Neural progenitor cell (in vitro differentiated cells): ENCODE measurements around the gene FAT3. TPM values are rescaled to one million over a fixed set of nuclear protein-coding genes. Genes with fewer than 3 reads are reported as not detected.

ENCODE experiments used
- DNase-seq: peaks from one replicate; pipeline ENCODE4 v3.0.0-alpha.2; 2016; ENCODE audit warnings: low spot score
- H2AFZ ChIP-seq: fragments of 200-600 bp; sonication (generic); replicated peaks from 2 replicates; pipeline ENCODE4 v1.6.1; 2016; ENCODE audit warnings: antibody characterized with exemption
- H3F3A ChIP-seq: fragments of 200-600 bp; sonication (generic); 2 replicates; pipeline ENCODE4 v1.6.1; 2016; ENCODE audit warnings: antibody characterized with exemption, low read depth
- H3K27ac ChIP-seq: fragments of 200-600 bp; sonication (generic); 2 replicates; pipeline ENCODE4 v1.5.1; 2016; ENCODE audit warnings: mild to moderate bottlenecking
- H3K27me3 ChIP-seq: fragments of 200-600 bp; sonication (generic); 2 replicates; pipeline ENCODE4 v1.6.1; 2016; ENCODE audit warnings: mild to moderate bottlenecking, moderate library complexity
- H3K36me3 ChIP-seq: fragments of 200-600 bp; sonication (generic); 2 replicates; pipeline ENCODE4 v1.5.1; 2016
- H3K4me1 ChIP-seq: fragments of 200-600 bp; sonication (generic); 2 replicates; pipeline ENCODE4 v1.6.1; 2016; ENCODE audit warnings: mixed run types
- H3K4me2 ChIP-seq: fragments of 200-600 bp; sonication (generic); 2 replicates; pipeline ENCODE4 v1.6.1; 2016
- H3K4me3 ChIP-seq: fragments of 200-600 bp; sonication (generic); 2 replicates; pipeline ENCODE4 v1.5.1; 2016
- H3K79me2 ChIP-seq: fragments of 200-600 bp; sonication (generic); 2 replicates; pipeline ENCODE4 v1.6.1; 2016; ENCODE audit warnings: low read depth
- H3K9ac ChIP-seq: fragments of 200-600 bp; sonication (generic); 2 replicates; pipeline ENCODE4 v1.6.1; 2016
- H3K9me3 ChIP-seq: fragments of 200-600 bp; sonication (generic); 2 replicates; pipeline ENCODE4 v1.5.1; 2016; ENCODE audit warnings: low read depth
- H4K20me1 ChIP-seq: fragments of 200-600 bp; sonication (generic); 2 replicates; pipeline ENCODE4 v1.6.1; 2016; ENCODE audit warnings: low read depth
- H3K27ac Mint-ChIP-seq: 3 replicates; pipeline ENCODE4 v1.8.0; 2021; ENCODE audit warnings: mixed read lengths
- H3K27me3 Mint-ChIP-seq: 2 replicates; pipeline ENCODE4 v1.8.0; 2022; ENCODE audit warnings: low read depth, mild to moderate bottlenecking, inconsistent platforms, moderate library complexity, mixed read lengths; ENCODE audit not compliant: insufficient read depth
- H3K36me3 Mint-ChIP-seq: 3 replicates; pipeline ENCODE4 v1.8.0; 2021; ENCODE audit warnings: mixed read lengths
- H3K4me1 Mint-ChIP-seq: 3 replicates; pipeline ENCODE4 v1.8.0; 2021; ENCODE audit warnings: mixed read lengths
- H3K4me3 Mint-ChIP-seq: 3 replicates; pipeline ENCODE4 v1.8.0; 2021; ENCODE audit warnings: mild to moderate bottlenecking, moderate library complexity, mixed read lengths
- H3K9me3 Mint-ChIP-seq: 3 replicates; pipeline ENCODE4 v1.8.0; 2020; ENCODE audit warnings: mixed read lengths
- EZH2 ChIP-seq: fragments of 200-600 bp; sonication (generic); IDR thresholded peaks from 2 replicates; pipeline ENCODE4 v1.6.1; 2017; ENCODE audit warnings: antibody characterized with exemption, mild to moderate bottlenecking, moderate library complexity
- EZH2phosphoT487 ChIP-seq: fragments of 200-600 bp; sonication (generic); IDR thresholded peaks from 2 replicates; pipeline ENCODE4 v1.6.1; 2017; ENCODE audit warnings: antibody characterized with exemption
- total RNA-seq: library from RNA; depleted of rRNA; stranded (reverse); fragments of >200 nt; gene quantifications from 2 replicates; pipeline ENCODE4 v1.2.3, GENCODE V29; 2015; ENCODE audit warnings: low replicate concordance
- TF ChIP-seq, protein P1 (sequence below): fragments of 200-600 bp; sonication (generic); IDR thresholded peaks from 2 replicates; pipeline ENCODE4 v1.5.1; 2017; ENCODE audit warnings: antibody characterized with exemption, mild to moderate bottlenecking

FAT3 gene
- total RNA-seq, 1 donor from 2014 or later, result 22.0 TPM

DNA sequence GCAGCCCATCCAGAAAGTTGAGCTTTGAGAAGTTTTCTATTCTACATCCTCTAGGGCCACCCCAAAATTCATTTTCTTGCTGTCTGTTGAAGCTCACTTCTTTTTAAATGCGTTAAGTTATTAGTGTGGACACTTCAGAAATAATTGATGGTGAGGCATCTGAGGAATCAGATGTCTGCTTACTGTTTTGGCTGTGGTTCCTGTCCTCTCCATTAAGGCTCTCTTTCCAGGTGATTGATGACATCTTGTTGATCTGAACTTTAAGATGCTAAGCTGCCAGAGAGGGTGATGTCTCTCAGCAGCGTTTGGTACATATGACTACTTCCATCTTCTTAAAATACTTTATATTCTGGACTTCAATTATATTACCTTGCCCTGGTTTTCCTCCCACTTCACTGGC, 45.2 kb downstream of the FAT3 start:
- Mint-ChIP-seq H3K4me1 (peaks cover 2% of the 10 kb centered on the region), H3K4me3 (no peak overlapping the region), H3K36me3 (peaks cover 5% of the 10 kb centered on the region), H3K9me3 (no peaks in the 10 kb centered on the region), H3K27ac (no peak overlapping the region), H3K27me3 (no peaks in the 10 kb centered on the region)
- no peaks in the 10 kb centered on the region for H3F3A ChIP-seq
- H3K4me1 ChIP-seq, result peaks cover 6% of the 10 kb centered on the region
- H3K27me3 ChIP-seq, result no peaks in the 10 kb centered on the region
- no peaks in the 10 kb centered on the region for H3K36me3 ChIP-seq
- no peak overlapping the region for H3K4me3 ChIP-seq
- no peak for DNase-seq
- H3K79me2 ChIP-seq, result no peaks in the 10 kb centered on the region
- no peak overlapping the region for H3K9ac ChIP-seq
- TF ChIP-seq, protein P1, sequence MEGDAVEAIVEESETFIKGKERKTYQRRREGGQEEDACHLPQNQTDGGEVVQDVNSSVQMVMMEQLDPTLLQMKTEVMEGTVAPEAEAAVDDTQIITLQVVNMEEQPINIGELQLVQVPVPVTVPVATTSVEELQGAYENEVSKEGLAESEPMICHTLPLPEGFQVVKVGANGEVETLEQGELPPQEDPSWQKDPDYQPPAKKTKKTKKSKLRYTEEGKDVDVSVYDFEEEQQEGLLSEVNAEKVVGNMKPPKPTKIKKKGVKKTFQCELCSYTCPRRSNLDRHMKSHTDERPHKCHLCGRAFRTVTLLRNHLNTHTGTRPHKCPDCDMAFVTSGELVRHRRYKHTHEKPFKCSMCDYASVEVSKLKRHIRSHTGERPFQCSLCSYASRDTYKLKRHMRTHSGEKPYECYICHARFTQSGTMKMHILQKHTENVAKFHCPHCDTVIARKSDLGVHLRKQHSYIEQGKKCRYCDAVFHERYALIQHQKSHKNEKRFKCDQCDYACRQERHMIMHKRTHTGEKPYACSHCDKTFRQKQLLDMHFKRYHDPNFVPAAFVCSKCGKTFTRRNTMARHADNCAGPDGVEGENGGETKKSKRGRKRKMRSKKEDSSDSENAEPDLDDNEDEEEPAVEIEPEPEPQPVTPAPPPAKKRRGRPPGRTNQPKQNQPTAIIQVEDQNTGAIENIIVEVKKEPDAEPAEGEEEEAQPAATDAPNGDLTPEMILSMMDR, result no peak
- TF ChIP-seq EZH2, result no peak
- TF ChIP-seq EZH2phosphoT487, result no peak
- no peak overlapping the region for H3K27ac ChIP-seq
- no peaks in the 10 kb centered on the region for H4K20me1 ChIP-seq
- H2AFZ ChIP-seq, result no peak overlapping the region
- H3K9me3 ChIP-seq, result no peaks in the 10 kb centered on the region
- no peak overlapping the region for H3K4me2 ChIP-seq

DNA sequence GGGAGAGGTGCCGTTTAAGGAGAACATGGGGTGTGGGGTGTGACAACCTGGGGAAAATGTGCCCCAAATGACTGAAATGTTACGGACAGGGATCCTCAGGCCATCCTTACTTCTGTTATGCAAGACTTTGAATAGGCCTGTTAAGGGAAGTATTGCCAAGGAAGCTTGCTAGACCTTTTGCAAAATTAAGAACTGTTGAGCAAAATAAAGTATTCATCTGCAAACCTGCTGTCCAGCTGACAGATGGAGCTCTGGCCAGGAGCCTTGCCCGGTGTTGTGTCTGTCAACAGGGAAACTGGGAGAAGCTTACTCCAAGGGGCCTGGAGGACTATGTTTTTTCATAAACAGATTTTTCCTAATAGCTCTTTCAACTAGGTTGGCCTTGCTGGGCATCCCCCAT, 48.0 kb downstream of the FAT3 start:
- no peaks in the 10 kb centered on the region for H3K36me3 ChIP-seq
- DNase-seq, result no peak
- Mint-ChIP-seq H3K4me3 (no peak overlapping the region), H3K36me3 (peaks cover 12% of the 10 kb centered on the region), H3K27ac (no peak overlapping the region), H3K9me3 (no peaks in the 10 kb centered on the region), H3K27me3 (no peaks in the 10 kb centered on the region), H3K4me1 (peaks cover 2% of the 10 kb centered on the region)
- TF ChIP-seq, protein P1, result no peak
- no peak for TF ChIP-seq EZH2phosphoT487
- no peak for TF ChIP-seq EZH2
- no peak overlapping the region for H3K4me3 ChIP-seq
- no peak overlapping the region for H2AFZ ChIP-seq
- no peaks in the 10 kb centered on the region for H3F3A ChIP-seq
- no peaks in the 10 kb centered on the region for H3K27me3 ChIP-seq
- peaks cover 6% of the 10 kb centered on the region for H3K4me1 ChIP-seq
- H4K20me1 ChIP-seq, result no peaks in the 10 kb centered on the region
- H3K79me2 ChIP-seq, result no peaks in the 10 kb centered on the region
- no peak overlapping the region for H3K27ac ChIP-seq
- H3K9ac ChIP-seq, result no peak overlapping the region
- H3K9me3 ChIP-seq, result no peaks in the 10 kb centered on the region
- H3K4me2 ChIP-seq, result no peak overlapping the region
